ENCODE measurements around the gene BLOC1S5. TPM values are rescaled to one million over a fixed set of nuclear protein-coding genes. Genes with fewer than 3 reads are reported as not detected.
A peak's percentile ranks its signal among the peaks of the same experiment; 100 is the strongest.

The BLOC1S5 gene
- total RNA-seq, 1 experiment from 2014 or later, result 22.0 TPM

- Histone ChIP-seq H3K4me1 (replicated peaks) (no peaks in the 10 kb centered on the region), H3K36me3 (no peaks in the 10 kb centered on the region), H3K9me3 (replicated peaks) (no peaks in the 10 kb centered on the region), H3K27me3 (replicated peaks) (no peaks in the 10 kb centered on the region), H3K4me3 (no peak overlapping the region), H3K27ac (no peak overlapping the region)
- DNase-seq (ENCODE audit: low read depth in 1 of 2, low spot score in 2 of 2), result no peak
These were observed 6.5 kb upstream of the BLOC1S5 start for GRCh38 chr6:8070718-8071117.

GRCh38 chr6:8069631-8070284 is 5.6 kb upstream of the BLOC1S5 start:
- Histone ChIP-seq H3K36me3 (no peaks in the 10 kb centered on the region), H3K4me3 (no peak overlapping the region), H3K9me3 (replicated peaks) (no peaks in the 10 kb centered on the region), H3K27me3 (replicated peaks) (no peaks in the 10 kb centered on the region), H3K4me1 (replicated peaks) (peaks cover 2% of the 10 kb centered on the region), H3K27ac (no peak overlapping the region)
- no peak for DNase-seq (ENCODE audit: low read depth in 1 of 2, low spot score in 2 of 2)

- H3K27me3 ChIP-seq (replicated peaks), result no peaks in the 10 kb centered on the region
These were observed 5.0 kb upstream of the BLOC1S5 start for GRCh38 chr6:8069151-8069550.

GRCh38 chr6:8066108-8066507 is 1.9 kb upstream of the BLOC1S5 start:
- DNase-seq (ENCODE audit: low read depth in 1 of 2, low spot score in 2 of 2), result no peak
- Histone ChIP-seq H3K36me3 (peaks cover 10% of the 10 kb centered on the region; the same call in 1 of the 2 replicates), H3K27ac (no peak overlapping the region), H3K9me3 (replicated peaks) (no peaks in the 10 kb centered on the region), H3K27me3 (replicated peaks) (no peaks in the 10 kb centered on the region), H3K4me3 (no peak overlapping the region), H3K4me1 (replicated peaks) (peaks cover 6% of the 10 kb centered on the region)

More at GRCh38 chr6:8069151-8069550, 5.0 kb upstream of the BLOC1S5 start:
- Histone ChIP-seq H3K9me3 (replicated peaks) (no peaks in the 10 kb centered on the region), H3K4me3 (no peak overlapping the region), H3K4me1 (replicated peaks) (peaks cover 6% of the 10 kb centered on the region), H3K27ac (no peak overlapping the region), H3K36me3 (no peaks in the 10 kb centered on the region)
- DNase-seq (ENCODE audit: low read depth in 1 of 2, low spot score in 2 of 2), result no peak

- no peaks in the 10 kb centered on the region for H3K9me3 ChIP-seq (replicated peaks)
- no peak overlapping the region for H3K27ac ChIP-seq
- no peaks in the 10 kb centered on the region for H3K27me3 ChIP-seq (replicated peaks)
- H3K36me3 ChIP-seq, result peaks cover 10% of the 10 kb centered on the region; the same call in 1 of the 2 replicates
- H3K4me1 ChIP-seq (replicated peaks), result peaks cover 6% of the 10 kb centered on the region
- no peak for DNase-seq (ENCODE audit: low read depth in 1 of 2, low spot score in 2 of 2)
- H3K4me3 ChIP-seq, result no peak overlapping the region
These were observed 1.3 kb upstream of the BLOC1S5 start for GRCh38 chr6:8065519-8065911.

- H3K9me3 ChIP-seq (replicated peaks), result no peaks in the 10 kb centered on the region
- H3K4me1 ChIP-seq (replicated peaks), result peaks cover 6% of the 10 kb centered on the region
- H3K27ac ChIP-seq, result peak overlapping the region; percentile 77
- peak overlapping the region; percentile 69 for H3K4me3 ChIP-seq
- no peak for DNase-seq (ENCODE audit: low read depth in 1 of 2, low spot score in 2 of 2)
- H3K27me3 ChIP-seq (replicated peaks), result no peaks in the 10 kb centered on the region
- H3K36me3 ChIP-seq, result peaks cover 10% of the 10 kb centered on the region; the same call in 1 of the 2 replicates
These were observed 689 bp upstream of the BLOC1S5 start for GRCh38 chr6:8064638-8065518.

- Histone ChIP-seq H3K27me3 (replicated peaks) (no peaks in the 10 kb centered on the region), H3K9me3 (replicated peaks) (no peaks in the 10 kb centered on the region), H3K36me3 (peaks cover 11% of the 10 kb centered on the region; the same call in 1 of the 2 replicates), H3K4me3 (no peak overlapping the region), H3K27ac (no peak overlapping the region), H3K4me1 (replicated peaks) (peaks cover 30% of the 10 kb centered on the region)
- DNase-seq (ENCODE audit: low read depth in 1 of 2, low spot score in 2 of 2), result no peak
These were observed 2.5 kb downstream of the BLOC1S5 start for GRCh38 chr6:8061736-8062135.

- Histone ChIP-seq H3K27ac (no peak overlapping the region), H3K9me3 (replicated peaks) (no peaks in the 10 kb centered on the region), H3K36me3 (peaks cover 14% of the 10 kb centered on the region; the same call in 1 of the 2 replicates), H3K4me1 (replicated peaks) (peaks cover 35% of the 10 kb centered on the region), H3K27me3 (replicated peaks) (no peaks in the 10 kb centered on the region), H3K4me3 (no peak overlapping the region)
- no peak for DNase-seq (ENCODE audit: low read depth in 1 of 2, low spot score in 2 of 2)
These were observed 3.8 kb downstream of the BLOC1S5 start for GRCh38 chr6:8060346-8060745.

GRCh38 chr6:8059129-8059528 is 5.1 kb downstream of the BLOC1S5 start:
- Histone ChIP-seq H3K27ac (no peak overlapping the region), H3K4me3 (no peak overlapping the region), H3K4me1 (replicated peaks) (peaks cover 29% of the 10 kb centered on the region), H3K9me3 (replicated peaks) (no peaks in the 10 kb centered on the region), H3K27me3 (replicated peaks) (no peaks in the 10 kb centered on the region), H3K36me3 (peaks cover 14% of the 10 kb centered on the region; the same call in 1 of the 2 replicates)
- peak in 1 of 2 experiments; percentile 30 for DNase-seq (ENCODE audit: low read depth in 1 of 2, low spot score in 2 of 2)

- DNase-seq (ENCODE audit: low read depth in 1 of 2, low spot score in 2 of 2), result peak in 1 of 2 experiments; percentile 80
- peaks cover 29% of the 10 kb centered on the region for H3K4me1 ChIP-seq (replicated peaks)
- H3K27me3 ChIP-seq (replicated peaks), result no peaks in the 10 kb centered on the region
- H3K4me3 ChIP-seq, result no peak overlapping the region
- peak overlapping the region; percentile 87 for H3K27ac ChIP-seq
- peaks cover 14% of the 10 kb centered on the region; the same call in 1 of the 2 replicates for H3K36me3 ChIP-seq
- H3K9me3 ChIP-seq (replicated peaks), result no peaks in the 10 kb centered on the region
These were observed 6.4 kb downstream of the BLOC1S5 start for GRCh38 chr6:8057793-8058192.

- Histone ChIP-seq H3K9me3 (replicated peaks) (no peaks in the 10 kb centered on the region), H3K27me3 (replicated peaks) (no peaks in the 10 kb centered on the region), H3K27ac (peak overlapping the region; percentile 87), H3K36me3 (peaks cover 11% of the 10 kb centered on the region; the same call in 1 of the 2 replicates), H3K4me3 (no peak overlapping the region), H3K4me1 (replicated peaks) (peaks cover 29% of the 10 kb centered on the region)
- DNase-seq (ENCODE audit: low read depth in 1 of 2, low spot score in 2 of 2), result peak in 1 of 2 experiments; percentile 70
These were observed 6.9 kb downstream of the BLOC1S5 start for GRCh38 chr6:8057263-8057662.

GRCh38 chr6:8054276-8054675 is 9.9 kb downstream of the BLOC1S5 start:
- DNase-seq (ENCODE audit: low read depth in 1 of 2, low spot score in 2 of 2), result no peak
- H3K4me1 ChIP-seq (replicated peaks), result peaks cover 29% of the 10 kb centered on the region
- no peaks in the 10 kb centered on the region for H3K9me3 ChIP-seq (replicated peaks)
- no peak overlapping the region for H3K27ac ChIP-seq
- 0 out of 2 replicates have a peak, but pooled peaks cover 4% of the 10 kb centered on the region for H3K36me3 ChIP-seq
- no peak overlapping the region for H3K4me3 ChIP-seq
- no peaks in the 10 kb centered on the region for H3K27me3 ChIP-seq (replicated peaks)

- Histone ChIP-seq H3K4me1 (replicated peaks) (peaks cover 9% of the 10 kb centered on the region), H3K27ac (peak overlapping the region; percentile 45), H3K9me3 (replicated peaks) (no peaks in the 10 kb centered on the region), H3K36me3 (no peaks in the 10 kb centered on the region; the same call in 1 of the 2 replicates), H3K27me3 (replicated peaks) (no peaks in the 10 kb centered on the region), H3K4me3 (no peak overlapping the region)
- DNase-seq (ENCODE audit: low read depth in 1 of 2, low spot score in 2 of 2), result peak in 1 of 2 experiments; percentile 45
These were observed 16.5 kb downstream of the BLOC1S5 start for GRCh38 chr6:8047541-8048292.

Data from SJSA1 (cell line).